CD14-positive monocyte (primary cell): ENCODE results near the gene BATF. TPM values are rescaled to one million over a fixed set of nuclear protein-coding genes. Genes with fewer than 3 reads are reported as not detected.

Experiments used
- DNase-seq, 3 donors: peaks; one replicate each; pipeline ENCODE4 v3.0.0-alpha.2; 2011 to 2022
- H2AFZ ChIP-seq: 2 replicates; pipeline ENCODE4 v1.6.0; 2012; ENCODE audit warnings: mild to moderate bottlenecking, low read depth, low read length, inconsistent platforms; ENCODE audit not compliant: insufficient read depth, poor library complexity, severe bottlenecking
- H3K27ac ChIP-seq, 2 donors: 1 replicate in 1 of 2; 2 replicates in 1 of 2; pipeline ENCODE4 v1.5.1; 2012 to 2013; ENCODE audit warnings: low read length in 2 of 2, control low read depth in 1 of 2, inconsistent platforms in 1 of 2, low read depth in 1 of 2, mild to moderate bottlenecking in 1 of 2
- H3K27me3 ChIP-seq, 2 donors: one replicate each; pipeline versions ENCODE4 v1.6.0 to v1.6.1; 2011 to 2013; ENCODE audit warnings: low read length in 2 of 2; ENCODE audit not compliant: control insufficient read depth in 2 of 2, insufficient read depth in 2 of 2
- H3K36me3 ChIP-seq, 2 donors: replicated peaks in 1 of 2; 1 replicate in 1 of 2; 2 replicates in 1 of 2; pipeline versions ENCODE4 v1.5.1 to v1.6.1; 2012 to 2013; ENCODE audit warnings: low read length in 2 of 2, control low read depth in 1 of 2, inconsistent platforms in 1 of 2, mild to moderate bottlenecking in 1 of 2; ENCODE audit not compliant: insufficient read depth in 2 of 2, control insufficient read depth in 1 of 2
- H3K4me1 ChIP-seq, 2 donors: 1 replicate in 1 of 2; 2 replicates in 1 of 2; pipeline versions ENCODE4 v1.5.1 to v1.6.1; 2012 to 2013; ENCODE audit warnings: low read length in 2 of 2, control low read depth in 1 of 2, inconsistent platforms in 1 of 2, mild to moderate bottlenecking in 1 of 2, moderate library complexity in 1 of 2; ENCODE audit not compliant: insufficient read depth in 2 of 2, control insufficient read depth in 1 of 2
- H3K4me2 ChIP-seq: replicated peaks from 2 replicates; pipeline ENCODE3; 2012; ENCODE audit warnings: low read length, moderate library complexity, mild to moderate bottlenecking; ENCODE audit not compliant: poor library complexity, severe bottlenecking; ENCODE audit errors: extremely low read depth
- H3K4me3 ChIP-seq, 3 experiments: fragments of 200-600 bp in 1 of 3; sonication (generic) in 1 of 3; replicated peaks in 1 of 3; 1 replicate in 2 of 3; 2 replicates in 1 of 3; pipeline ENCODE4 v1.5.1; 2011 to 2013; ENCODE audit warnings: low read length in 3 of 3, mild to moderate bottlenecking in 3 of 3, control low read depth in 2 of 3, low read depth in 2 of 3, inconsistent platforms in 1 of 3, moderate library complexity in 1 of 3
- H3K79me2 ChIP-seq: 2 replicates; pipeline ENCODE4 v1.6.0; 2012; ENCODE audit warnings: mild to moderate bottlenecking, control low read depth, inconsistent platforms, low read length, moderate library complexity; ENCODE audit not compliant: insufficient read depth
- H3K9ac ChIP-seq: 2 replicates; pipeline ENCODE4 v1.6.0; 2017; ENCODE audit warnings: low read length, mild to moderate bottlenecking; ENCODE audit not compliant: insufficient read depth, poor library complexity, severe bottlenecking
- H3K9me3 ChIP-seq, 2 donors: replicated peaks in 1 of 2; 1 replicate in 1 of 2; 2 replicates in 1 of 2; pipeline versions ENCODE4 v1.5.1 to v1.6.1; 2012 to 2013; ENCODE audit warnings: low read length in 2 of 2, control low read depth in 1 of 2; ENCODE audit not compliant: control insufficient read depth in 1 of 2, insufficient read depth in 1 of 2
- H4K20me1 ChIP-seq: 2 replicates; pipeline ENCODE4 v1.6.0; 2012; ENCODE audit warnings: mild to moderate bottlenecking, low read length, control low read depth, moderate library complexity; ENCODE audit not compliant: insufficient read depth
- H3K27ac Mint-ChIP-seq, 7 donors: one replicate each; pipeline ENCODE4 v1.8.0; 2020; ENCODE audit warnings: mild to moderate bottlenecking in 7 of 7, mixed read lengths in 7 of 7, moderate library complexity in 6 of 7, inconsistent platforms in 2 of 7
- H3K27me3 Mint-ChIP-seq, 3 donors: one replicate each; pipeline ENCODE4 v1.8.0; 2021 to 2022; ENCODE audit warnings: low read depth in 3 of 3, mild to moderate bottlenecking in 3 of 3, mixed read lengths in 3 of 3, moderate library complexity in 3 of 3, inconsistent platforms in 1 of 3
- H3K36me3 Mint-ChIP-seq, 2 donors: one replicate each; pipeline ENCODE4 v1.8.0; 2020; ENCODE audit warnings: mixed read lengths in 2 of 2, inconsistent platforms in 1 of 2, mild to moderate bottlenecking in 1 of 2
- H3K4me1 Mint-ChIP-seq: one replicate; pipeline ENCODE4 v1.8.0; 2020; ENCODE audit warnings: mild to moderate bottlenecking, mixed read lengths
- H3K4me3 Mint-ChIP-seq, 2 donors: one replicate each; pipeline ENCODE4 v1.8.0; 2020; ENCODE audit warnings: mild to moderate bottlenecking in 2 of 2, mixed read lengths in 2 of 2, moderate library complexity in 1 of 2
- H3K9me3 Mint-ChIP-seq, 7 donors: one replicate each; pipeline ENCODE4 v1.8.0; 2020 to 2022; ENCODE audit warnings: mixed read lengths in 7 of 7, mild to moderate bottlenecking in 6 of 7, moderate library complexity in 6 of 7, inconsistent platforms in 2 of 7
- WGBS: methylation state at CpG from one replicate; pipeline ENCODE4 v1.1.5; 2013; ENCODE audit warnings: missing lambda C conversion rate; ENCODE audit not compliant: insufficient coverage; 5-methylcytosine and 5-hydroxymethylcytosine counted together
- intact Hi-C, 2 donors: fragments of 100-400 bp; cut with micrococcal nuclease; formaldehyde crosslinking; loops; one replicate each; pipeline versions ENCODE4 v1.15.0 to v1.15.1; 2023
- polyA plus RNA-seq, 3 donors: library from polyadenylated mRNA; depleted of rRNA in 1 of 3; unstranded in 2 of 3; stranded (reverse) in 1 of 3; fragments of 300-500 nt in 2 of 3; fragments of >200 nt in 1 of 3; fragmentation: Illumina TruSeq in 2 of 3; gene quantifications; 1 replicate in 2 of 3; 2 replicates in 1 of 3; pipeline ENCODE4 v1.2.3, GENCODE V29; 2012 to 2021
- TF ChIP-seq, protein P1 (sequence below): fragments of 200-600 bp; IDR thresholded peaks from one replicate; pipeline ENCODE4 v1.8.0; 2022; ENCODE audit warnings: antibody characterized with exemption, mild to moderate bottlenecking

Gene BATF
- polyA plus RNA-seq, 3 donors: 12.6 to 25.8 (median 20.9) TPM

DNA sequence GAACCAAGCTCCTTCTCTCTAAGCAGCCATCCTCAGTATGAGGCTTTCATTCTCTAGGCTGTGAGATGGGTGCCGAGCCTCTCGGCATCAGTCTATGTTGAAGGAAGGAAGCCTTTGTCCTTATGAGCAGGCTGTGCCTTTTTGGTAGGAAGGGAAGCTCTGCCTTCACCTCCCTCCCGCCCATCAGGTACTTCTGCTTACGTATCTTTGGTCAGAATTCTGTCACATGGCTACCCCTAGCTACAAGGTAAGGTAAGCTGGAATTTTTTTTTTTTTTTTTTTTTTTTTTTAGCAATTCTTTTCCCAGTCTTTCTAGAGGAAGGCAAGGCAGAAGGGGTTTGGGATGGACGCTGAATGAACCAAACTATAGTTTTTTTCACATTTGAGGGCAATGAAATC lies 16.9 kb downstream of the BATF start:
- Mint-ChIP-seq H3K9me3 (no peaks in the 10 kb centered on the region), H3K27me3 (no peaks in the 10 kb centered on the region), H3K36me3 (peaks cover 31 to 41% of the 10 kb centered on the region in 2 donors), H3K27ac (peak overlapping the region in 1 of 7 donors; percentile 44), H3K4me1 (peaks cover 31% of the 10 kb centered on the region), H3K4me3 (no peak overlapping the region)
- TF ChIP-seq, protein P1, sequence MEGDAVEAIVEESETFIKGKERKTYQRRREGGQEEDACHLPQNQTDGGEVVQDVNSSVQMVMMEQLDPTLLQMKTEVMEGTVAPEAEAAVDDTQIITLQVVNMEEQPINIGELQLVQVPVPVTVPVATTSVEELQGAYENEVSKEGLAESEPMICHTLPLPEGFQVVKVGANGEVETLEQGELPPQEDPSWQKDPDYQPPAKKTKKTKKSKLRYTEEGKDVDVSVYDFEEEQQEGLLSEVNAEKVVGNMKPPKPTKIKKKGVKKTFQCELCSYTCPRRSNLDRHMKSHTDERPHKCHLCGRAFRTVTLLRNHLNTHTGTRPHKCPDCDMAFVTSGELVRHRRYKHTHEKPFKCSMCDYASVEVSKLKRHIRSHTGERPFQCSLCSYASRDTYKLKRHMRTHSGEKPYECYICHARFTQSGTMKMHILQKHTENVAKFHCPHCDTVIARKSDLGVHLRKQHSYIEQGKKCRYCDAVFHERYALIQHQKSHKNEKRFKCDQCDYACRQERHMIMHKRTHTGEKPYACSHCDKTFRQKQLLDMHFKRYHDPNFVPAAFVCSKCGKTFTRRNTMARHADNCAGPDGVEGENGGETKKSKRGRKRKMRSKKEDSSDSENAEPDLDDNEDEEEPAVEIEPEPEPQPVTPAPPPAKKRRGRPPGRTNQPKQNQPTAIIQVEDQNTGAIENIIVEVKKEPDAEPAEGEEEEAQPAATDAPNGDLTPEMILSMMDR: no peak
- DNase-seq: no peak
- no peak overlapping the region for H3K4me3 ChIP-seq
- H3K9ac ChIP-seq: no peak overlapping the region
- H3K4me1 ChIP-seq: peaks cover 22 to 25% of the 10 kb centered on the region in 2 donors
- H3K27me3 ChIP-seq: no peaks in the 10 kb centered on the region
- no peak overlapping the region for H3K4me2 ChIP-seq
- WGBS: no CpG with 5 or more reads among the region's 5 CpGs
- intact Hi-C loops: no loop called here
- H4K20me1 ChIP-seq: no peaks in the 10 kb centered on the region
- no peak overlapping the region for H3K27ac ChIP-seq
- H3K9me3 ChIP-seq: no peaks in the 10 kb centered on the region
- H2AFZ ChIP-seq: no peak overlapping the region
- H3K36me3 ChIP-seq: peaks cover 17 to 36% of the 10 kb centered on the region in 2 donors
- H3K79me2 ChIP-seq: peaks cover 60% of the 10 kb centered on the region

DNA sequence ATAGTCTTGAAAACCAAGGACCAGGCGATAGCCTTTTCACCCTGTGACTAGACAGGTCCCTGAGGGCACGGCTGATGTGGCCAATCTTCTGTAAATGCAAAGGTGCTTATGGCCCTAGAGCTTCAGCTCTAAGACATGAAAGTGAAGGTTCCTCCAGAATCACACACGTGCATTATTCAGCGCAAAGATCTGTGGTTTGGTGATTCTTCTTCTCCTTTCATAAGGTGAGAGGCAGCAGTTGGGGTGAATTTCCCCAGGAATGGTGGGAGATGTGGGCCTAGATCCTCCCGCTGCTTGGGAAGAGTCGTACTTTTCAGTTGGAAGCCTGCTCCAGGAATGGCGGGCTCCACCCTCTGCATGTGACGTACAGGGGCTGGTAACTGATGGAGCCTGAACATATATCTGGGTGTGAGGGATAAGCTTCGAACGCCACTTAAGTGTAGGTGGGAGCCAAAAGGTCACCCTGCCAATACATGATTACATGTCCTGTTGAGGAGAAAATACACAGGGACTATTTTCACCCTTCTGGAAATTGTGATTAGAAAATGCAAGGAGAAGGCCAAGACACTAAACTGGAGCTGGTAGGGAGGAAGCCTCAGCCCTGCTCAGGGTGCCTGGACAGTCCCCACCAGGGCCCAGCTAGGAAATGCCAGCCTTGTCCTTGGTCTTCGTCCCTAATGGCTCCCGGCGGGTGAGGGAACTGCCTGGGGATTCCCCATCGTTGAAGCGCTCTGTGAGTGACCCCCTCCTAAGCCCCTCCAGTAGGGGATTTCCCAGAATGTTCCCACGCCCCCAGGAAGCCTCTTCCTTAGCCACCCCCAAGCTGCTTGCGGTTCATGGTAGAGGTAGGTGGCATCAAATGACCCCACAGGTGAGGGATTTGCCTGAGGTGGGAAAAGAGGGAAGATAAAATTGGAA lies 17.6 kb downstream of the BATF start:
- TF ChIP-seq, protein P1: no peak
- 76% methylated on average over 10 of the region's 17 CpGs for WGBS

More for the DNA sequence above, 17.6 kb downstream of the BATF start:
- Histone ChIP-seq H3K9ac (no peak overlapping the region), H3K4me2 (no peak overlapping the region), H3K4me1 (peaks cover 18 to 20% of the 10 kb centered on the region in 2 donors), H3K27me3 (no peaks in the 10 kb centered on the region), H3K9me3 (no peaks in the 10 kb centered on the region), H3K4me3 (no peak overlapping the region), H3K36me3 (peaks cover 17 to 31% of the 10 kb centered on the region in 2 donors), H3K27ac (peak overlapping the region in 1 of 2 donors; percentile 91), H2AFZ (no peak overlapping the region), H4K20me1 (no peaks in the 10 kb centered on the region), H3K79me2 (peaks cover 60% of the 10 kb centered on the region)
- H3K4me1 Mint-ChIP-seq: peaks cover 28% of the 10 kb centered on the region
- no peak for DNase-seq
- no peaks in the 10 kb centered on the region for H3K9me3 Mint-ChIP-seq
- no peak overlapping the region for H3K4me3 Mint-ChIP-seq
- peak overlapping the region in 5 of 7 donors; percentile 24 to 58 (median 50) for H3K27ac Mint-ChIP-seq
- no peaks in the 10 kb centered on the region for H3K27me3 Mint-ChIP-seq
- H3K36me3 Mint-ChIP-seq: peaks cover 28 to 40% of the 10 kb centered on the region in 2 donors
- intact Hi-C loops: no loop called here
